Stimulated activated CD4-positive, alpha-beta T cell treated with anti-CD3 and anti-CD28 coated beads, Interleukin-4, amount 100 ng/mL, for 1 hour (primary cell): ENCODE measurements around the gene MYH14.
A peak's percentile ranks its signal among the peaks of the same experiment; 100 is the strongest.
"Not testable (repeated sequence)": the region's sequence is repeated elsewhere in the genome, so short reads cannot be mapped to it uniquely, and the experiment has no call there.

Experiments
- DNase-seq: peaks from one replicate; pipeline ENCODE4 v3.0.0-alpha.2; 2020

MYH14 gene

GRCh38 chr19:50337031-50337430 is 133.6 kb downstream of the MYH14 start:
- not testable (repeated sequence) for DNase-seq

- DNase-seq, result no peak
Measured at GRCh38 chr19:50340331-50340730, 136.9 kb downstream of the MYH14 start.

DNA sequence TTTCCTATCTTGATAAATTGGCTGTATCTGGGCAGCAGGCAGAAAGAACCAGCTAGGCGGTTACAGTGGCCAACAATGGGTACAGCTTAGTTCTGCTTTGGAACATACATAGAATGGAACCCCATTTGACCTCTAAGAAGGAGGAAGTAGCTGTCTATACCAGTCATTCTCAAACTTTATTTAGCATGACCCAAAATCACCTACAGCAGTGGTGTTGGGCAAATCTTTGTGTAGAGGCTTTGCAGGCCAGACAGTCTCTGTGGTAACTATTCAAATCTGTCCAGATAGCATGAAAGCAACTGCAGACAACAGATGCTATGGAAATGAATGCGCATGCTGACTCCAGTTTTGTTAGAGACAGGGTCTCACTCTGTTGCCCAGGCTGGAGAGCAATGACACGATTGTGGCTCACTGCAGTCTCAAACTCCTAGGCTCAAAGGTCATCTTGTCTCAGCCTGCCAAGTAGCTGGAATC is 137.7 kb downstream of the MYH14 start:
- no peak for DNase-seq

DNA sequence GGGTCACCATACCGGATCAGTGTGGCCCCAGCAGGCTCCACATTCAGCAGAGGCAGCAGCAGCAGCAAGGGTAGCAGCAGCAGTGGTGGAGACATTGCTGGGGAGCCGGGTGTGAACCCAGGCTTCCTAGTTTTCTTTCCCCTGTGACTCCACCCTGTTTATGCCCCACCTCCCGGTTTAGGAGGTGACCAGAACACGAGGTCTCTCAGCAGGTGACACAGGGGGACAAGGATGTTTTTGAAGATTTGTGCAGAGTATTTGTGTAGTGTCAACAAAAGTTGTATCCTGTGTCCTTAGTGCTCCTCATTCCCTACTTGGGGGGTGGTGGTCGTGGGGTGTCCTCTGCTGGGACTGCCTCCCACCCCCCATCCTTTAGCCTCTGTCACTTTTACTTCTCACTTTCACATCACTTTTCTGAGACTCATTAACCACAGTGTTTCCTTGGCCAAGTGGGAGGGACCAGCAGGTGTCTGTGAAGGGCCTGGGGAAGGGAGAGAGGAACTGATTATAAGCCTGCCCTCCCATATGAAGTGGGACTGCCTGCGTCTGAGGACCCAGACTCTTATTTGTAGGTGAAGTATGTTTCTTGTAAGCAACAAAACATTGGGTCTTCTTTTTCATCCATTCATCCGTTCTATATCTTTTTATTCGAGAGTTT is 141.4 kb downstream of the MYH14 start:
- no peak for DNase-seq

DNA sequence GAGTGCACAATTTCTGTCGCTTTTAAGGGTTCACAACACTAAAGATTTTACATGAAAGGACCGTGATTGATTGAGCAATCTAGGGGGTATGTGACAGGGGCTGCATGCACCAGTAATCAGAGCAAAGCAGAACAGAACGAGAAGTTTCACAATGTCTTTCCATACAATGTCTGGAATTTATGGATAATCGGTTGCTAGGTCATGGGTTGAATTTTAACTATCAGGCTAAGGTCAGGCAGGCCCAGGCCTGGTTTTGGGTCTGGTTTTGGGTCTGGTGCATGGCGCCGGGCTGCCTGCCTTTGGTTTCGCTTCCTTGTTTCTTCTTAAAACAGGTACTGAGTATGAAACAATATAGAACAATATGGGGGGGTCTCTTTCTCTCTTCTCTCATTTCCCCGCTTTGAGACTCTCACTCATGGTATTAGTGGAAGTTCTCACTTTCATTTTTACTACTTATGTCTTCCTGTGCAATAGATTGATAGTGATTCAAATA is 143.7 kb downstream of the MYH14 start:
- not testable (repeated sequence) for DNase-seq

DNA sequence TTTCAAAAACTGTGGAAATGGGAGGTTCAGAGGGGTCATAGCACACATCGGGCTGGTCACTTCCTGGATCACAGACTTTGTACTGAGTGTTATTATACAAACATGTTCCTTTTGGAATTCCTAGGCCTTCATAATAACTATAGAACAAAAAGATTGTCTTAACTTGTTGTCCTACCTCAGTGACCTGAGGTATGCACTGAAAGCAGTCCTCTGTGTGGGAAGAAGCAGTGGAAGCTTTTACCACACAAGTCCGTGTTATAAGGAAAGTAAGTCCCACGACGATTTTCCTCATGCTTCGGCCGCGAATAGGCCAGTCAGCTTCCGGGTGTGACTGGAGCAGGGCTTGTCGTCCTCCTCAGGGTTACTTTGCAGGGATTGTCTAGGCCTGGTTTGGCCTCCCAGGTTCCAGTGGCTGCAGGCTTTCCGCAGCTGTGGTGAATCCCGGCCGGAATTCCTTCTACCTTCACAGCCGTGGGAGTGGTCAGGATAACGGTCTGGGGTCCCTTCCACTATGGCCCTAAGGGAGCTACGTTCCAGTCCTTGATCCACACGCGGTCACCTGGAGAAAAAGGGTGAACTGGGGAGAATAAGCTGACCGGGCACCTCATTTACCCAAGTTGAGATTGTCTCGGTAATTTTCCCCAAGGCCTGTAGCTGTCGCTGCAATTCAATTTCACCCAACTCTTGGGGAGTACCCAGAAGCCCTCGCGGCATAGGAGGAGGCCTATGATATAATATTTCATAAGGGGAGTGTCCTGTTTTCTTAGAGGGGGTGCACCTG is 146.0 kb downstream of the MYH14 start:
- DNase-seq, result no peak

- no peak for DNase-seq
Measured at GRCh38 chr19:50352242-50352641, 148.8 kb downstream of the MYH14 start.

DNA sequence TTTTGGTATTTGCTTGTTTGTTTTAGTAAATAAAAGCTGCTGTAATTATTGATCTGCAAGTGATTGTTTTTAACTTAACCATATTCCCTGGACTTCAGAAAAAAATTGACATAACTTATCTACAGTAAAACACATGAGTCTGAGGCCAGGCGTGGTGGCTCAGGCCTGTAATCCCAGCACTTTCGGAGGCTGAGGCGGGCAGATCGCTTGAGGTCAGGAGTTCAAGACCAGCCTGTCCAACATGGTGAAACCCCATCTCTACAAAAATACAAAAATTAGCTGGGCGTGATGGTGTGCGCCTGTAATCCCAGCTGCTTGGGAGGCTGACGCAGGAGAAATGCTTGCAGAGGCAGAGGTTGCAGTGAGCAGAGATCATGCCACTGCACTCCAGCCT is 150.1 kb downstream of the MYH14 start:
- DNase-seq, result not testable (repeated sequence)

DNA sequence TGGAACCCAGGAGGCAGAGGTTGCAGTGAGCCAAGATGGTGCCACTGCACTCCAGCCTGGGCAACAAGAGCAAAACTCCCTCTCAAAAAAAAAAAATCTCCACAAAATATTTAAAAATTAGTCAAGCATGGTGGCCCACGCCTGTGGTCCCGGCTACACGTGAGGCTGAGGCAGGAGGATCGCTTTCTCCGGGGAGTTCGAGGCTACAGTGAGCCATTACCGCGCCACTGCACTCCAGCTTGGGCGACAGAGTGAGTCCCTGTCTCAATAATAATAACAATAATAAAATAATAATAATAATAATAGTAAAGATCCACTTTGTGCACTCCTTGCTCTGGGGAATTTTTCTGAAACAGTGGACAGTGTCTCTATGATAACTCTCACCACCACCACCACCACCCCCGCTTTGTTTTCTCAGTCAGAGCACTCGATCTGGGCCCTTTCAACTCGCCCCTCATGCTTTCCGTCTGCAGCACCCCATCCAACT is 153.3 kb downstream of the MYH14 start:
- DNase-seq, result no peak

DNA sequence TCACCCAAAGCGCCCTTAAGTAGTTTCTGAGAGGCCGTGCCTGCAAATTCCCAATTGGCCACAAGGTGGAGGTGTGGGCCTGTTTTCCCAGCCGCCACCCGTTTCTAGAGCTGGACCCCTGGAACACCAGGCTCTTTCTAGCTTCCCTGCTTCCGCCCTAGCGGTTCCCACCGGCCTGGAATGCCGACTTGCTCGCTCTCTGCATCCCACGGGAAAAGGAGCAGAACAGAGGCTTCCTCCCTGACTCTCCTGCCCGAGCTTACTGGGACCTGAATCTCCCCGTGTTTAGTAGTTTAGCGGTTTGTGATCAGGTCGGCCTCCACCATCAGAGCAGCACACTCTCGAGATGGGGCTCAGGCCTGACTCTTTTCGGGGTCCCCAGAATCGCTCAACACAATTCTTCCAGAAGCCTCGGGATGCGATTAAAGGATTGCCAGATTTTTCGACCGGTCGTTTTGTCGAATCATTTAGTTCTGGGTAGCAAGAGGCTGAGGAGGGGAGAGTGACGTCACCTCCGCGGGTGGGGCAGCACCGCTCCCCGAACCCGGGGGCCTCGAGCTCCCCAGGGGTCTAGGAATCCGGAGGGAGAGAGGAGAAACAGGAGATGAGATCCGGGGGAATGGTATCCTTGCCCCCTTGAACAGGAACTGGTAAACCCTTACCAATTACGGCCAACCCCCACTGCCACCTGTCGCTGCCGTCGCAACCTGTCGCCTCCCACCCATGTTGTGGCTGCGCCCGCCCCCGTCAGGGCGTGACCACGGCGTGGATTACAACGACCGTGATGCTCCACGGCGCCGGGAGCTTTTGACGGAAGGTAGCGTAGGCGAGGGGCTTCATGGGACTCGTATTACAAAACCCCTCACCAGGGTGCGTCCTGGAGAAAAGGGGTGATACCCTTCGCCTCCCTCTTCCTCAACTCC is 154.0 kb downstream of the MYH14 start:
- peak; percentile 89 for DNase-seq

DNA sequence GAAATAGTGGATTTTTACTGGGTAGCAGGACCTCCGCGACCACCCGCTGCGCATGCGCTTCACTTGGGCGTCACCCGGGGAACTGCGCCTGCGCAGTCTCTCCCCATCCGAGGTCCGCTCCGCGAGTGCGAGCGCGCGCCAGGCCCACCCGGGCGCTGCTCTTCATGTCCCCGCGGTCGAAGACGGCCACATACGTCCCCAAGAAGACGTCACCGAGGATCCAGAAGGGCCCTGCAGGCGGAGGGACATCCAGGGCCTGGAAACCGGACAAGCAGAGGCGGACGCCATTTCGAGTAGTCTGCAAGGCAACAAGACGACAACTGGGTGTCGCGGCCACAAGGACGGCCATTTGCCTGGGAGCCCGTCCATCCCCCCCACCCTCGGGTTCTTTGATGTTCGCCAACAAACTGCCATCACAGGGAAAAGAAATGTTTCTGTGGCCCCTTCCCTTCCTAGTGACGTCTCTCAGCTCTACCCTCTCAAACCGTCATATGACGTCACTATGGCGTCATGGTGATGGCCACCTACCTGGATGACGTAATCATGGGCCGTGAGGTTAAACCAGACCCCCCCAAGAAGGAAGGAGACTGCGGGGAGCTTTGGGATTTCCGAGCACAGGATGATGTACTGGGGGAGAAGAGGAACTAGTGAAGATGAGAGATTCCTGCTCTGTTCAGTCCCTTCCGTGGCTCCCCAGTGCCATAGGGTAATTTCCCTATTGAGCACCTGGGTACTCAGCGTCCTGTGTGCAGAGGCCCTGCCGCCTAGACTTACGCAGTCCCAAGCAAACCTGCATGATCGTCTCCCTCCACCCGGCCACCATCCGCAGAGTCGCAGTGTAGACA is 155.3 kb downstream of the MYH14 start:
- DNase-seq, result peak; percentile 80

- no peak for DNase-seq
Measured at GRCh38 chr19:50359328-50359818, 156.0 kb downstream of the MYH14 start.
